C4-2B (cell line): Measurements from ENCODE around the gene LHFPL6.

Experiments used
- H3K27ac ChIP-seq: fragments of 450-650 bp; 2 replicates; pipeline ENCODE4 v1.5.1; 2017
- CTCF ChIP-seq: fragments of 450-650 bp; conservative IDR thresholded peaks from 2 replicates; pipeline ENCODE4 v1.5.1; 2017; ENCODE audit warnings: mild to moderate bottlenecking
- ZFX ChIP-seq: fragments of 450-650 bp; IDR thresholded peaks from 2 replicates; pipeline ENCODE4 v1.6.1; 2017

LHFPL6 gene

DNA sequence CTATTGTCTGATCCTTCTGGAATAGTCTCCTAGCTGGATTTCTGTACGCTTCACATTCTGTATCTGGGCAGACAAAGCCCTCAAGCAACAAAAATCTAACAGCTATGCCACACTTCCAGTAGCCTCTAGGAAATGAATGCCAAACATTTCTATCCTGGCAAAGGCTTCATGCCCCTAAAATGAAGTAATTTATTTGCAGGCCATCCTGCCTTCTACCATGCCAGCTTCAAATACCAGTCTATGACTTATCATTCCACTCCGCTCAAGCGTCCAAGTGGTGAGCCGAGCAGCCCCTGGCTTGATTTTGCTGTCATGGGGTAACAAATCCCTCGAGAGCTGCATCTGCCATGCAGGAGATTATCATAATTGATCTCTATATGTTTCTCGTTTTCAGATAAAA lies 86.9 kb downstream of the LHFPL6 start:
- TF ChIP-seq CTCF, result no peak
- no peak overlapping the region for H3K27ac ChIP-seq

DNA sequence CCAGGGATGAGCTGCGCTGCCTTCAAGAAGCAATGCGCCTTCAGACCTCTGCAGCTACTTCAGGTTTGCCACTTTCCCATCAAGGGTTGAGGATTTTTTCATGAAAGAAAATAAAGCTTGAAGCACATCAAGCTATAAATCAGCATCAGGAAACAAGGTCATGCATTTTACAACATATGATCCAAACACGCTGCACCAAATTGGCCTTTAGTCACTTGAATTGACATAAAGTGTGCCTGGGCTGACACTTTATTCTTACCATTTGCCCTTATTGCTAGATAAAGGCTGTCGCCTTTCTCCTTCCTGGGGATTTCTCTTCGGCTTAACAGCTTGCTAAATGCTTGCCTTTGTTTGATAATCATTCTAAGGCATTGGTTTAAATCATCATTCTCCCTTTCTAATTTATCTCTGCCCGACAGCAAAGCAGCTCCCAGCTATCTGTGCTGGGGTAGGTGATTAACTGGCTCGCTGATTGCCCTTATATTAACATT lies 87.7 kb downstream of the LHFPL6 start:
- H3K27ac ChIP-seq, result no peak overlapping the region
- TF ChIP-seq ZFX (no peak), CTCF (no peak)

DNA sequence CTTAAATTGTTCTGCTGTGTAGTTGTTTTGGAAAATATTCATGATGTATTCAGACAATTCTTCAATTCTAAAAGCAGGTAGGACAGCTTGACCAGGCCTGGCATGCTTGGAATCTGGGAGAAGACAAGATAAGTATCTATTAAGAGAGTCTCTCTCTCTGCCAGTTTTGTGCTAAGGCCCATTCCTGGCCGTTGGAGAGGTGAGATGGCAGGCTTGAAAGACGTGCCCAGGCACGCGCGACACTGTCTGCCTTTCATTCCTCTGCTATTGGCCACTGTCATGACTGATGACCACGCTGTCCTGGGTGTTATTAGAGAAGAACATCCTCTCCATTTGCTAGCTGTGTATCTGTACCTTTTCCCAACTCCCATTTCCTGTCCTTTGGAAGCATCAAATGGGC lies 90.3 kb downstream of the LHFPL6 start:
- no peak overlapping the region for H3K27ac ChIP-seq
- TF ChIP-seq ZFX (no peak), CTCF (no peak)

GRCh38 chr13:39510316-39510695 lies 92.7 kb downstream of the LHFPL6 start:
- no peak for TF ChIP-seq CTCF
- no peak for TF ChIP-seq ZFX

GRCh38 chr13:39509616-39510315 lies 93.2 kb downstream of the LHFPL6 start:
- no peak overlapping the region for H3K27ac ChIP-seq
- TF ChIP-seq CTCF (no peak), ZFX (no peak)

More at GRCh38 chr13:39510316-39510695, 92.7 kb downstream of the LHFPL6 start:
- no peak overlapping the region for H3K27ac ChIP-seq

- no peak for TF ChIP-seq CTCF
- no peak for TF ChIP-seq ZFX
- no peak overlapping the region for H3K27ac ChIP-seq
These were observed 96.2 kb downstream of the LHFPL6 start for GRCh38 chr13:39506559-39507390.

- H3K27ac ChIP-seq, result no peak overlapping the region
- no peak for TF ChIP-seq ZFX
- TF ChIP-seq CTCF, result no peak
These were observed 97.8 kb downstream of the LHFPL6 start for GRCh38 chr13:39505151-39505550.
